Activated CD8-positive, alpha-beta T cell treated with anti-CD3 and anti-CD28 coated beads for 36 hours (primary cell): ENCODE measurements around the gene REXO1. TPM values are rescaled to one million over a fixed set of nuclear protein-coding genes. Genes with fewer than 3 reads are reported as not detected.

ENCODE experiments used
- ATAC-seq: fragments of 200-7000 bp; cut with Tn5 transposase; one replicate; pipeline ENCODE4 v1.10.0; 2021; ENCODE audit warnings: mild to moderate bottlenecking, moderate library complexity
- CTCF ChIA-PET: fragments of 350-600 bp; sonication (Branson Sonifier 250); formaldehyde crosslinking; loops from one replicate; lab custom pipeline; 2021; ENCODE audit warnings: antibody characterized with exemption; lab: Charles Lee
- POLR2A ChIA-PET: fragments of 350-600 bp; sonication (Branson Sonifier 250); formaldehyde crosslinking; loops from one replicate; lab custom pipeline; 2021; ENCODE audit warnings: antibody characterized with exemption; lab: Charles Lee
- DNase-seq: peaks from one replicate; pipeline ENCODE4 v3.0.0-alpha.2; 2020
- H3K27ac Mint-ChIP-seq: one replicate; pipeline ENCODE4 v1.8.0; 2021; ENCODE audit warnings: mild to moderate bottlenecking, mixed read lengths
- H3K27me3 Mint-ChIP-seq: one replicate; pipeline ENCODE4 v1.8.0; 2021; ENCODE audit warnings: mixed read lengths
- H3K36me3 Mint-ChIP-seq: one replicate; pipeline ENCODE4 v1.8.0; 2021; ENCODE audit warnings: low read depth, mixed read lengths
- H3K4me1 Mint-ChIP-seq: one replicate; pipeline ENCODE4 v1.8.0; 2021; ENCODE audit warnings: low read depth, mixed read lengths
- H3K4me3 Mint-ChIP-seq: one replicate; pipeline ENCODE4 v1.8.0; 2021; ENCODE audit warnings: mild to moderate bottlenecking, moderate library complexity, mixed read lengths
- H3K9me3 Mint-ChIP-seq: one replicate; pipeline ENCODE4 v1.8.0; 2021; ENCODE audit warnings: mixed read lengths
- CTCF ChIP-seq: fragments of 200-600 bp; IDR thresholded peaks from one replicate; pipeline ENCODE4 v1.8.0; 2022; ENCODE audit warnings: antibody characterized with exemption, mild to moderate bottlenecking
- intact Hi-C: fragments of 100-400 bp; cut with micrococcal nuclease; formaldehyde crosslinking; loops from one replicate; pipeline ENCODE4 v1.10.0; 2022
- total RNA-seq, 2 experiments: library from RNA; stranded (reverse); gene quantifications; one replicate each; pipeline ENCODE4 v1.2.3, GENCODE V29; 2021

Gene REXO1
- total RNA-seq, 2 experiments from 2014 or later: 43.4 to 46.8 TPM

DNA sequence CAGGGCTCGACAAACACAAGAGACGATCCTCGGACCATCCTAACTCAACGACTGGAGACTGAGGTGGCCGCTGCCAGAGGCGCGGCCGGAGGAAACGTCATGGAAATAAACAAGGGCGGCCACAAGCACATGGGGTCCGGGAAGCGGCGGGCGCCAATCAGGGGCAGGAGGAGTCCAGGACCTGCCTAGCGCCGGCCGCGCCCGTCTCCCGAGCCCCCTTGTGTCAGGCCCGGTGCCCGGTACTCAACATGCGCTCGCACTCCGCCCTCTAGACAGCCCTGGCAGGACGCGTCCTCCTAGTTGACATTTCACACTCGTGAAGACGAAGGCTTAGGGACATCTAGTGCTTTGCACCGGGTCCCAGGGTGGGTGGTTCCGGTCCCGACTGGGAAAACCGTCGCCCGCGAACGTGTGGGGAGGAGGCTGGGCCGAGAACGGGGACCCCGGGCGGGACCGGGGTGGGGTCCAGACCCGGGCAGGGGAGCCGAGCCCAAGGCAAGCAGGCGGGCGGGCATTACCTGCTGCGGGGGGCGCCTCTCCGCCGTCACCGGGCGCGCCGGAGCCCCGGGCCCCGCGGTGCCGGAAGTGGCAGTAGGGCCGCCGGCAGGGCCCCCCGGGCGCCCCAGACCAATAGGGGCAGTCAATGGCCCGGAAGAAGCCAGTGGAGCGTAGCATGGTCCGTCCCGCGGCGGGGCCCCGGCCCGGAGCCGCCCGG lies 442 bp downstream of the REXO1 start:
- CTCF ChIA-PET: interaction anchor here (1.4 to 2.7 kb wide), 2 partner anchors 10 to 22 kb away, joined by 9 to 24 read pairs; no protein-coding TSS in a partner anchor

DNA sequence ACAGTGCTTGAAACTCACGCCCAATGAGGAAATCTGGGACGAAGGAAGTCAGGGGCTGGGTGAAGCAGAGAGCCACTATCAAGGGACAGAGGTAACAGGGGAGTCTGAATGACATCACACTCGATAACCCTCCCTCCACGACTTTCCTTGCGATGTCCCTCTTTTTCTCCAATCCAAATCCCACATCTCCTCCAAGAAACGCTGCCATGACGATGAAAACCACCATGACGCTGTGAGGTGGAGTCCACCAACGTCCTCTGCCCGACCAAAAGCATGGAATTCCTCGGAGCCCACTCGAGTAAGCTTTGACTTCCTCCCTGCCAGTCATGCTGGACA lies 967 bp downstream of the REXO1 start:
- intact Hi-C loops: no loop called here
- H3K4me1 Mint-ChIP-seq: peaks cover 55% of the 10 kb centered on the region
- TF ChIP-seq CTCF: no peak
- H3K36me3 Mint-ChIP-seq: peaks cover 6% of the 10 kb centered on the region
- peak overlapping the region; percentile 84 for H3K4me3 Mint-ChIP-seq
- ChIA-PET POLR2A (interaction anchor here (1.0 to 2.2 kb wide), 3 partner anchors 10 to 36 kb away, joined by 5 to 16 read pairs (median 5); no protein-coding TSS in a partner anchor), CTCF (interaction anchor here (1.4 to 2.7 kb wide), 2 partner anchors 9 to 21 kb away, joined by 9 to 24 read pairs; no protein-coding TSS in a partner anchor)
- H3K27me3 Mint-ChIP-seq: no peaks in the 10 kb centered on the region
- ATAC-seq (no peak), DNase-seq (no peak)
- no peaks in the 10 kb centered on the region for H3K9me3 Mint-ChIP-seq
- peak overlapping the region; percentile 92 for H3K27ac Mint-ChIP-seq

More for the DNA sequence above, 442 bp downstream of the REXO1 start:
- H3K36me3 Mint-ChIP-seq: peaks cover 6% of the 10 kb centered on the region
- peaks cover 55% of the 10 kb centered on the region for H3K4me1 Mint-ChIP-seq
- H3K27me3 Mint-ChIP-seq: no peaks in the 10 kb centered on the region
- H3K9me3 Mint-ChIP-seq: no peaks in the 10 kb centered on the region
- DNase-seq: peak; percentile 59
- intact Hi-C loops: no loop called here
- no peak for TF ChIP-seq CTCF
- POLR2A ChIA-PET: interaction anchor here (1.0 to 2.2 kb wide), 3 partner anchors 10 to 36 kb away, joined by 5 to 16 read pairs (median 5); no protein-coding TSS in a partner anchor
- peak; percentile 28 for ATAC-seq
- H3K4me3 Mint-ChIP-seq: peak overlapping the region; percentile 84
- peak overlapping the region; percentile 92 for H3K27ac Mint-ChIP-seq

DNA sequence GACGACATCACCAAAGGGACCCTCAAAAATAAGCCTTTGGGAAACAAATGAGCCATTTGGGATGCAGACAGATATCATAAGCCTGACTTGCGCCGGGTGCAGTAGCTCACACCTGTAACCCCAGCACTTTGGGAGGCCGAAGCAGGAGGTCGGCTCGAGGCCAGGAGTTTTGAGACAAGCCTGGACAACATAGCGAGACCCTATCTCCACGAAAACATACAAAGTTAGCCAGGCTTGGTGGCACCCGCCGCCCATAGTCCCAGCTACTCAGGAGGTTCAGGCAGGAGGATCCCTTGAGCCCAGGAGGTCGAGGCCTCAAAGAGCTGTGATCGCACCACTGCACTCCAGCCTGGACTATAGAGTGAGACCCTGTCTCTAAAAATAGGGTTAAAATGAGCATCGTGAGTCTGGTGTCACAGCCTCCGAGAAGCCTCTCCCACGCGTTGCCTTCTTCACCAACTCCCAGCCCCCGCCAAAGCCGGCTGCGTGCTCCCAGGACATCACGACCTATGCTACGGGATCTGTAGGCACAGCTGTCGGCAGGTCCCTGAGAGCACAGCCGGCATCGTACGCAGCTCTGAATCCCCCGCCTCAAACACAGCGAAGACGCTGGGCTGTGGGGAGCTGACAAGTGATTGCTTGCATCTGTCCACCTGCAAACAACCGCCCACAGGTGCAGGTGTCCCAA lies 1.6 kb downstream of the REXO1 start:
- no peaks in the 10 kb centered on the region for H3K9me3 Mint-ChIP-seq
- TF ChIP-seq CTCF: no peak
- peak overlapping the region; percentile 92 for H3K27ac Mint-ChIP-seq
- DNase-seq (no peak), ATAC-seq (no peak)
- intact Hi-C loops: no loop called here
- CTCF ChIA-PET: interaction anchor here (1.2 to 2.7 kb wide), 4 partner anchors 9 to 21 kb away, joined by 3 to 24 read pairs (median 8); no protein-coding TSS in a partner anchor
- peaks cover 6% of the 10 kb centered on the region for H3K36me3 Mint-ChIP-seq
- peaks cover 58% of the 10 kb centered on the region for H3K4me1 Mint-ChIP-seq
- POLR2A ChIA-PET: interaction anchor here (0.7 to 2.2 kb wide), 6 partner anchors 9 to 37 kb away, joined by 3 to 16 read pairs (median 4); no protein-coding TSS in a partner anchor
- peak overlapping the region; percentile 84 for H3K4me3 Mint-ChIP-seq
- no peaks in the 10 kb centered on the region for H3K27me3 Mint-ChIP-seq

- Mint-ChIP-seq H3K27ac (no peak overlapping the region), H3K4me1 (peaks cover 57% of the 10 kb centered on the region), H3K4me3 (peak overlapping the region; percentile 84), H3K36me3 (peaks cover 6% of the 10 kb centered on the region), H3K9me3 (no peaks in the 10 kb centered on the region), H3K27me3 (no peaks in the 10 kb centered on the region)
- no peak for ATAC-seq
- TF ChIP-seq CTCF: no peak
- intact Hi-C loops: no loop called here
- CTCF ChIA-PET: interaction anchor here (1.2 to 2.7 kb wide), 3 partner anchors 8 to 20 kb away, joined by 3 to 24 read pairs (median 6); no protein-coding TSS in a partner anchor
- no peak for DNase-seq
- POLR2A ChIA-PET: interaction anchor here (1.4 to 2.2 kb wide), 3 partner anchors 8 to 24 kb away, joined by 3 to 16 read pairs (median 4); no protein-coding TSS in a partner anchor
Measured at GRCh38 chr19:1845642-1846041, 2.6 kb downstream of the REXO1 start.
